H1 (cell line): ENCODE measurements around the gene KLHL15. TPM values are rescaled to one million over a fixed set of nuclear protein-coding genes. Genes with fewer than 3 reads are reported as not detected.
A peak's percentile ranks its signal among the peaks of the same experiment; 100 is the strongest.

Experiments used
- CTCF ChIA-PET: fragments of 300-600 bp; sonication (Branson Sonifier 250); formaldehyde crosslinking; loops from one replicate; lab custom pipeline; 2021; ENCODE audit not compliant: partially characterized antibody; lab: Charles Lee
- POLR2A ChIA-PET: fragments of 300-600 bp; sonication (Branson Sonifier 250); formaldehyde crosslinking; loops from one replicate; lab custom pipeline; 2021; ENCODE audit warnings: inconsistent platforms; ENCODE audit not compliant: partially characterized antibody; lab: Charles Lee
- DNase-seq, 2 experiments: peaks; one replicate each; pipeline versions ENCODE4 v3.0.0 to v3.0.0-alpha.2; 2010 to 2022; ENCODE audit warnings: low spot score in 2 of 2, low read depth in 1 of 2, mixed read lengths in 1 of 2
- FAIRE-seq: peaks from 2 replicates; lab custom pipeline; 2011; peaks lifted over from hg19 to GRCh38; lab: Jason Lieb, UNC
- H2AFZ ChIP-seq: 2 replicates; pipeline ENCODE4 v1.8.1; 2012; ENCODE audit warnings: low read length, inconsistent platforms
- H2AK5ac ChIP-seq: 2 replicates; pipeline ENCODE4 v1.6.1; 2013; ENCODE audit warnings: low read depth, low read length
- H2BK120ac ChIP-seq: replicated peaks from 2 replicates; pipeline ENCODE3; 2013; ENCODE audit warnings: low read depth, low read length, inconsistent platforms
- H2BK12ac ChIP-seq: 2 replicates; pipeline ENCODE4 v1.6.1; 2013; ENCODE audit warnings: low read depth, low read length
- H2BK15ac ChIP-seq: 2 replicates; pipeline ENCODE4 v1.6.1; 2013; ENCODE audit warnings: low read length
- H2BK20ac ChIP-seq: 2 replicates; pipeline ENCODE4 v1.6.1; 2013; ENCODE audit warnings: low read length
- H2BK5ac ChIP-seq: 2 replicates; pipeline ENCODE4 v1.6.1; 2013; ENCODE audit warnings: low read depth, low read length
- H3K14ac ChIP-seq: 2 replicates; pipeline ENCODE4 v1.6.1; 2013; ENCODE audit warnings: inconsistent platforms; ENCODE audit not compliant: insufficient read length
- H3K18ac ChIP-seq: 2 replicates; pipeline ENCODE4 v1.6.1; 2013; ENCODE audit warnings: low read length; ENCODE audit errors: extremely low read depth
- H3K23ac ChIP-seq: 2 replicates; pipeline ENCODE4 v1.6.1; 2013; ENCODE audit warnings: inconsistent platforms; ENCODE audit not compliant: insufficient read length
- H3K23me2 ChIP-seq: 2 replicates; pipeline ENCODE4 v1.6.1; 2013; ENCODE audit warnings: low read depth, low read length
- H3K27ac ChIP-seq: 2 replicates; pipeline ENCODE4 v1.6.1; 2011; ENCODE audit warnings: low read depth, low read length, inconsistent platforms
- H3K27me3 ChIP-seq, 4 experiments: replicated peaks in 1 of 4; 1 replicate in 1 of 4; 2 replicates in 3 of 4; pipeline versions ENCODE4 v1.6.1 to v1.8.1; 2011 to 2013; ENCODE audit warnings: low read length in 3 of 4, mild to moderate bottlenecking in 3 of 4, inconsistent platforms in 2 of 4, mixed read lengths in 2 of 4, moderate library complexity in 1 of 4; ENCODE audit not compliant: control insufficient read depth in 3 of 4, insufficient read depth in 3 of 4; ENCODE audit errors: extremely low read depth in 1 of 4
- H3K36me3 ChIP-seq, 4 experiments: 2 replicates each; pipeline versions ENCODE4 v1.6.1 to v1.8.1; 2011 to 2013; ENCODE audit warnings: mild to moderate bottlenecking in 4 of 4, low read length in 3 of 4, moderate library complexity in 2 of 4, control low read depth in 1 of 4, inconsistent platforms in 1 of 4; ENCODE audit not compliant: insufficient read depth in 4 of 4, control insufficient read depth in 2 of 4
- H3K4ac ChIP-seq: replicated peaks from 2 replicates; pipeline ENCODE3; 2013; ENCODE audit warnings: low read length, low read depth, mixed read lengths, inconsistent platforms; ENCODE audit not compliant: insufficient read length
- H3K4me1 ChIP-seq, 4 experiments: replicated peaks in 1 of 4; 1 replicate in 1 of 4; 2 replicates in 3 of 4; pipeline versions ENCODE4 v1.6.1 to v1.8.1; 2011 to 2013; ENCODE audit warnings: low read length in 3 of 4, inconsistent platforms in 2 of 4, mixed read lengths in 1 of 4; ENCODE audit not compliant: insufficient read depth in 4 of 4, control insufficient read depth in 3 of 4
- H3K4me2 ChIP-seq, 2 experiments: 2 replicates each; pipeline versions ENCODE4 v1.6.1 to v1.8.1; 2011 to 2013; ENCODE audit warnings: low read depth in 2 of 2, low read length in 2 of 2, control low read depth in 1 of 2, inconsistent platforms in 1 of 2, mild to moderate bottlenecking in 1 of 2; ENCODE audit not compliant: insufficient read depth in 1 of 2
- H3K4me3 ChIP-seq, 4 experiments: fragments of 200-600, 300-600 bp in 1 of 4; sonication (generic), shearing (Covaris generic), sonication (Bioruptor Twin) in 1 of 4; 2 replicates each; pipeline versions ENCODE4 v1.5.1 to v1.8.1; 2011 to 2016; ENCODE audit warnings: low read length in 4 of 4, low read depth in 3 of 4, control low read depth in 2 of 4, inconsistent platforms in 2 of 4, mild to moderate bottlenecking in 2 of 4, mixed read lengths in 1 of 4, moderate library complexity in 1 of 4; ENCODE audit not compliant: insufficient read depth in 2 of 4; ENCODE audit errors: extremely low read depth in 1 of 4
- H3K56ac ChIP-seq: replicated peaks from 2 replicates; pipeline ENCODE3; 2013; ENCODE audit warnings: low read depth, mild to moderate bottlenecking, mixed read lengths, low read length, inconsistent platforms; ENCODE audit not compliant: insufficient read length
- H3K79me1 ChIP-seq: 2 replicates; pipeline ENCODE4 v1.6.1; 2013; ENCODE audit warnings: low read depth, low read length, control low read depth
- H3K79me2 ChIP-seq, 2 experiments: 2 replicates each; pipeline versions ENCODE4 v1.6.1 to v1.8.1; 2012 to 2013; ENCODE audit warnings: low read length in 2 of 2, mild to moderate bottlenecking in 2 of 2, inconsistent platforms in 1 of 2; ENCODE audit not compliant: insufficient read depth in 2 of 2, control insufficient read depth in 1 of 2
- H3K9ac ChIP-seq, 4 experiments: replicated peaks in 1 of 4; 1 replicate in 1 of 4; 2 replicates in 3 of 4; pipeline versions ENCODE4 v1.6.1 to v1.8.1; 2011 to 2013; ENCODE audit warnings: low read depth in 3 of 4, low read length in 3 of 4, control low read depth in 2 of 4, mild to moderate bottlenecking in 2 of 4, moderate library complexity in 2 of 4, inconsistent platforms in 1 of 4; ENCODE audit errors: extremely low read depth in 1 of 4
- H3K9me3 ChIP-seq, 2 experiments: 2 replicates each; pipeline versions ENCODE4 v1.6.1 to v1.8.1; 2012 to 2013; ENCODE audit warnings: mild to moderate bottlenecking in 2 of 2, moderate library complexity in 2 of 2, control low read depth in 1 of 2, inconsistent platforms in 1 of 2, low read depth in 1 of 2, low read length in 1 of 2, mixed read lengths in 1 of 2; ENCODE audit not compliant: insufficient read depth in 2 of 2
- H4K20me1 ChIP-seq, 2 experiments: replicated peaks in 1 of 2; 2 replicates each; pipeline versions ENCODE3 to v1.8.1; 2011 to 2013; ENCODE audit warnings: inconsistent platforms in 2 of 2, low read length in 2 of 2, mild to moderate bottlenecking in 1 of 2; ENCODE audit not compliant: insufficient read depth in 2 of 2, control insufficient read depth in 1 of 2
- H4K5ac ChIP-seq: 2 replicates; pipeline ENCODE4 v1.6.1; 2013; ENCODE audit warnings: low read length, low read depth, mixed read lengths, inconsistent platforms; ENCODE audit not compliant: insufficient read length
- H4K8ac ChIP-seq: 2 replicates; pipeline ENCODE4 v1.8.0; 2013; ENCODE audit warnings: mild to moderate bottlenecking, moderate library complexity, low read length, inconsistent platforms; ENCODE audit not compliant: insufficient read depth; ENCODE audit errors: extremely low read depth
- H4K91ac ChIP-seq: replicated peaks from 2 replicates; pipeline ENCODE3; 2013; ENCODE audit warnings: low read length, mixed read lengths, inconsistent platforms; ENCODE audit not compliant: insufficient read length
- CBX5 ChIP-seq: fragments of 300-800, 300-1000 bp; sonication (generic); IDR thresholded peaks from 2 replicates; pipeline ENCODE4 v1.7.1; 2016; ENCODE audit warnings: antibody characterized with exemption, low read length, low read depth
- WGBS, 2 experiments: shearing (Covaris generic) in 1 of 2; methylation state at CpG; one replicate each; pipeline versions ENCODE4 v1.1.6 to v1.1.7; 2013 to 2015; ENCODE audit warnings: low lambda C conversion rate in 2 of 2, mixed read lengths in 2 of 2, inconsistent platforms in 1 of 2, low coverage in 1 of 2, missing lambda C conversion rate in 1 of 2; ENCODE audit not compliant: insufficient replicate concordance in 2 of 2, insufficient coverage in 1 of 2, insufficient read length in 1 of 2; ENCODE audit errors: extremely low coverage in 1 of 2, missing lambda C conversion rate in 1 of 2; 5-methylcytosine and 5-hydroxymethylcytosine counted together
- polyA plus RNA-seq, 7 experiments: library from polyadenylated mRNA; depleted of rRNA in 3 of 7; stranded (reverse) in 5 of 7; unstranded in 2 of 7; fragments of >200 nt in 5 of 7; fragments of 200-250 nt in 2 of 7; gene quantifications; 1 replicate in 5 of 7; 2 replicates in 1 of 7; 4 replicates in 1 of 7; pipeline versions ENCODE4 v1.2.1 to v1.2.3, GENCODE V29; 2011 to 2013; ENCODE audit warnings: missing spikeins in 2 of 7, mixed read lengths in 2 of 7
- total RNA-seq: library from RNA; stranded (reverse); fragmentation: NEBNext Ultra II Directional; extraction: Animal tissue kit (Norgen Biotek cat#: 25700); gene quantifications from 2 replicates; pipeline ENCODE4 v1.2.1, GENCODE V29; 2021

KLHL15 gene
- total and polyA plus RNA-seq, 2 of the 8 experiments (the other 6 are each of a cell fraction or from before 2014, with no cell fraction given): 3.7 to 8.9 TPM

DNA sequence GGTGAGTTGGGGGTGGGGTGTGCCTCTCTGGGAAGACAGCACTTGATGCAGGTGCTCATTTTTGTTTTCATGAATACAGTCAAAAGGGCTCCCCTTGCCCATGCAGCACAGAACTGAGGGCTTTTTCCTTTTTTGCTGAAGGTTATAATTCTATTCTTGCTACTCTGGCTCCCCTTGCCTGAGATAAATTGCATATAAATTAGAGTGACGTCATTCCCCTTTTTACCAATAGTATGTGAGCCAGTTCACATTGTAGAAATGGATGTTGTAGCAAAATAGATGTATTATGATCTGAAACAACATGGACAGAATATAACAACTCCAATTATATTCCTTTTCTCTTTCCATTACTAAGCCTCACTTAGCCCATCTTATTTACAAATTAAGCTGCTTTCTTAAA lies 90.8 kb downstream of the KLHL15 start:
- POLR2A ChIA-PET: no interaction called here
- Histone ChIP-seq H3K14ac (no peak overlapping the region), H3K27ac (no peak overlapping the region), H3K4me3 (no peak overlapping the region), H3K27me3 (no peaks in the 10 kb centered on the region), H2BK20ac (no peak overlapping the region), H3K4me2 (no peak overlapping the region), H3K23ac (no peak overlapping the region), H3K9me3 (no peaks in the 10 kb centered on the region), H4K5ac (no peak overlapping the region), H3K79me2 (no peaks in the 10 kb centered on the region), H3K79me1 (no peaks in the 10 kb centered on the region), H2BK120ac (no peak overlapping the region), H3K23me2 (no peaks in the 10 kb centered on the region; the same call in 1 of the 2 replicates), H3K9ac (no peak overlapping the region), H2AK5ac (no peak overlapping the region), H2BK15ac (no peak overlapping the region), H4K20me1 (no peaks in the 10 kb centered on the region), H2BK12ac (no peak overlapping the region), H3K18ac (no peak overlapping the region), H2BK5ac (no peak overlapping the region)
- DNase-seq: no peak
- FAIRE-seq: no peak
- WGBS, 2 experiments: 45% methylated on average over 1 of the region's 1 CpG; no CpG with 5 or more reads in 1 of the 2 experiments
- CTCF ChIA-PET: no interaction called here
- TF ChIP-seq CBX5: no peak
- TF ChIP-seq, all 59 proteins: peak for 0
- H3K56ac ChIP-seq: no peak overlapping the region
- H3K4me1 ChIP-seq: no peaks in the 10 kb centered on the region
- no peak overlapping the region for H3K4ac ChIP-seq
- no peak overlapping the region for H4K91ac ChIP-seq
- H3K36me3 ChIP-seq: no peaks in the 10 kb centered on the region
- peak overlapping the region; percentile 25; the same call in 1 of the 2 replicates for H4K8ac ChIP-seq
- H2AFZ ChIP-seq: no peak overlapping the region
